ENCODE data around the gene COL26A1.

DNA sequence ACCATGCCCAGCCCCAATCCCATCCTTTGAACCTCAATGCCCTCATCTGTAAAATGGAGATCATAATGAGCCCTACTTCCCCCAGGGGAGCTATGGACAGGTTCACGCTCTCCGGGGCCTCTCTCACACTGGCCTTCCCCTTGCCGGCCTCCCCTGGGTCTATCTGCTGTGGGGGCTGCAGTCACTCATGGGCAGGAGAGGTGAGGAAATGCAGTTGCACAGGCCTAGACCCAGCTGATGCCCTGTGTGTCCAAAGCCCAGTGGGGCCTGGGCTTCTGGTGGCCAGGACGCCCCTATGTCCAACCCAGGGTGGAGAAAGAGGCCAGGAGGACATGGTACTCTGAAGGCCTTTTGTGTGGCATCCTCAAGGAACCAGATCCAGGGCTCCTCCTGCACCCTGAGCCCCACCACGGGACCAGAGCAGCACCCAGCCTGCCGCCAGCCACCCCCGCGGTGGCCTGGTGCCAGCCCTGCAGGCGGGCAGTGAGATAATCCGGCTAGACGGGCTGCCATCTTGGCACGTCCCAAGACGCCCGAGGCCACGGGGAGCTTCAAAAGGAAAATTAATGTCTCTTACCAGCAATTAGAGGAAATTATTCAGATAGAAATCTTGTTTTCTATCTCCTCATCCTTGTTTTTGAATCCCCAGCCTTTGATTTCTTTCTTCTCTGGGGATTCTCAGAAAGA is 227.4 kb downstream of the COL26A1 start:
- no peak for TF ChIP-seq POLR2A (IDR thresholded peaks at IDR 0.05)
- TF ChIP-seq, protein P1, sequence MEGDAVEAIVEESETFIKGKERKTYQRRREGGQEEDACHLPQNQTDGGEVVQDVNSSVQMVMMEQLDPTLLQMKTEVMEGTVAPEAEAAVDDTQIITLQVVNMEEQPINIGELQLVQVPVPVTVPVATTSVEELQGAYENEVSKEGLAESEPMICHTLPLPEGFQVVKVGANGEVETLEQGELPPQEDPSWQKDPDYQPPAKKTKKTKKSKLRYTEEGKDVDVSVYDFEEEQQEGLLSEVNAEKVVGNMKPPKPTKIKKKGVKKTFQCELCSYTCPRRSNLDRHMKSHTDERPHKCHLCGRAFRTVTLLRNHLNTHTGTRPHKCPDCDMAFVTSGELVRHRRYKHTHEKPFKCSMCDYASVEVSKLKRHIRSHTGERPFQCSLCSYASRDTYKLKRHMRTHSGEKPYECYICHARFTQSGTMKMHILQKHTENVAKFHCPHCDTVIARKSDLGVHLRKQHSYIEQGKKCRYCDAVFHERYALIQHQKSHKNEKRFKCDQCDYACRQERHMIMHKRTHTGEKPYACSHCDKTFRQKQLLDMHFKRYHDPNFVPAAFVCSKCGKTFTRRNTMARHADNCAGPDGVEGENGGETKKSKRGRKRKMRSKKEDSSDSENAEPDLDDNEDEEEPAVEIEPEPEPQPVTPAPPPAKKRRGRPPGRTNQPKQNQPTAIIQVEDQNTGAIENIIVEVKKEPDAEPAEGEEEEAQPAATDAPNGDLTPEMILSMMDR (IDR thresholded peaks at IDR 0.05 in 4 of 5, conservative IDR thresholded peaks at IDR 0.05 in 1 of 5): no peak

All from gastrocnemius medialis (tissue), 4 donors.